Transverse colon (tissue), 4 donors: ENCODE data around the gene OGA. TPM values are rescaled to one million over a fixed set of nuclear protein-coding genes. Genes with fewer than 3 reads are reported as not detected.

ENCODE experiments used
- DNase-seq: peaks from one replicate; pipeline ENCODE4 v3.0.0-alpha.2; 2019
- H3K27ac ChIP-seq, 4 donors: fragments of 200-600 bp; sonication (generic); 2 replicates each; pipeline ENCODE4 v1.5.1; 2016 to 2018; ENCODE audit warnings: inconsistent platforms in 4 of 4
- H3K27me3 ChIP-seq: fragments of 200-600 bp; sonication (generic); 2 replicates; pipeline ENCODE4 v1.5.1; 2017; ENCODE audit warnings: inconsistent platforms
- H3K36me3 ChIP-seq, 4 donors: fragments of 200-600 bp; sonication (generic); 2 replicates each; pipeline ENCODE4 v1.5.1; 2017 to 2019; ENCODE audit warnings: inconsistent platforms in 4 of 4
- H3K4me1 ChIP-seq, 4 donors: fragments of 200-600 bp; sonication (generic); 2 replicates each; pipeline ENCODE4 v1.5.1; 2017 to 2020; ENCODE audit warnings: inconsistent platforms in 4 of 4
- H3K4me3 ChIP-seq, 4 donors: fragments of 200-600 bp; sonication (generic); 1 replicate in 1 of 4; 2 replicates in 3 of 4; pipeline versions ENCODE4 v1.5.1 to v1.6.1; 2017 to 2019; ENCODE audit warnings: inconsistent platforms in 4 of 4
- H3K9me3 ChIP-seq, 2 donors: fragments of 200-600 bp; sonication (generic); 2 replicates each; pipeline ENCODE4 v1.5.1; 2017 to 2019; ENCODE audit warnings: inconsistent platforms in 2 of 2
- CTCF ChIP-seq, 5 experiments: fragments of 200-600 bp in 3 of 5; fragments of 450-650 bp in 2 of 5; sonication (generic) in 3 of 5; IDR thresholded peaks; 1 replicate in 2 of 5; 2 replicates in 3 of 5; pipeline ENCODE4 v1.5.1; 2016 to 2017; ENCODE audit warnings: antibody characterized with exemption in 5 of 5, inconsistent platforms in 3 of 5, mild to moderate bottlenecking in 2 of 5, moderate library complexity in 1 of 5
- EP300 ChIP-seq: sonication (generic); formaldehyde crosslinking; IDR thresholded peaks from one replicate; pipeline ENCODE4 v1.6.1; 2017; ENCODE audit warnings: antibody characterized with exemption, low read depth
- POLR2A ChIP-seq: fragments of 450-650 bp; IDR thresholded peaks from one replicate; pipeline ENCODE4 v1.6.1; 2016; ENCODE audit warnings: antibody characterized with exemption, mild to moderate bottlenecking, moderate library complexity
- POLR2AphosphoS5 ChIP-seq, 3 donors: sonication (generic); formaldehyde crosslinking; IDR thresholded peaks; one replicate each; pipeline ENCODE4 v1.6.1; 2016; ENCODE audit warnings: antibody characterized with exemption in 3 of 3
- WGBS, 2 donors: methylation state at CpG; one replicate each; pipeline ENCODE4 v1.1.5; 2018; ENCODE audit warnings: low coverage in 1 of 2; 5-methylcytosine and 5-hydroxymethylcytosine counted together
- in situ Hi-C, 4 donors: fragments of 200-750 bp; cut with MboI; loops; one replicate each; pipeline versions ENCODE4 v1.15.0 to v1.15.1; 2017; ENCODE audit warnings: low sequenced_read_pairs in 3 of 4, low pct_ligation_motif_present in 1 of 4, low pct_unique_long_range_greater_than_20kb in 1 of 4
- intact Hi-C: fragments of 100-400 bp; cut with DNase I; formaldehyde crosslinking; loops from one replicate; pipeline ENCODE4 v1.15.1; 2023; ENCODE audit warnings: low total_unique reads
- total RNA-seq, 4 donors: library from RNA; depleted of rRNA; stranded (reverse); fragments of >200 nt; gene quantifications; one replicate each; pipeline ENCODE4 v1.1.0, GENCODE V29; 2016

OGA gene
- total RNA-seq, 4 donors from 2014 or later, result 114 to 608 (median 172) TPM

GRCh38 chr10:101839002-101839401, 20.8 kb upstream of the OGA start:
- Histone ChIP-seq H3K27ac (no peak overlapping the region), H3K27me3 (no peaks in the 10 kb centered on the region), H3K4me1 (peaks cover 20 to 33% (median 25%) of the 10 kb centered on the region in 4 donors), H3K36me3 (no peaks in the 10 kb centered on the region), H3K9me3 (no peaks in the 10 kb centered on the region), H3K4me3 (no peak overlapping the region)
- TF ChIP-seq POLR2AphosphoS5 (IDR thresholded peaks at IDR 0.05), result no peak
- no peak for TF ChIP-seq EP300
- no peak for TF ChIP-seq POLR2A
- no peak for TF ChIP-seq CTCF (IDR thresholded peaks at IDR 0.05)
- DNase-seq, result no peak
- 94% methylated on average over 1 of the region's 1 CpG; no CpG with 5 or more reads in 1 of the 2 donors for WGBS, 2 donors
- in situ Hi-C loops (loop anchor here in 1 of 4 donors (10.0 kb wide), 1 partner anchor 176 kb away; no protein-coding TSS in a partner anchor), intact Hi-C loops (no loop called here)

GRCh38 chr10:101838416-101838970, 20.2 kb upstream of the OGA start:
- no peak overlapping the region for H3K4me3 ChIP-seq
- WGBS, 2 donors, result 85 to 100% methylated on average over 1 to 6 of the region's 6 CpGs
- H3K36me3 ChIP-seq, result no peaks in the 10 kb centered on the region
- no peak for DNase-seq
- intact Hi-C loops (no loop called here), in situ Hi-C loops (loop anchor here in 1 of 4 donors (10.0 kb wide), 1 partner anchor 176 kb away; no protein-coding TSS in a partner anchor)
- no peaks in the 10 kb centered on the region for H3K9me3 ChIP-seq
- TF ChIP-seq EP300 (no peak), POLR2A (no peak), CTCF (IDR thresholded peaks at IDR 0.05) (no peak), POLR2AphosphoS5 (IDR thresholded peaks at IDR 0.05) (no peak)
- H3K4me1 ChIP-seq, result peaks cover 20 to 28% (median 24%) of the 10 kb centered on the region in 4 donors
- no peak overlapping the region for H3K27ac ChIP-seq
- H3K27me3 ChIP-seq, result no peaks in the 10 kb centered on the region

- no peak for DNase-seq
- in situ Hi-C loops, result loop anchor here in 1 of 4 donors (10.0 kb wide), 1 partner anchor 177 kb away; no protein-coding TSS in a partner anchor
- TF ChIP-seq EP300, result no peak
- TF ChIP-seq CTCF (IDR thresholded peaks at IDR 0.05), result no peak
- TF ChIP-seq POLR2AphosphoS5 (IDR thresholded peaks at IDR 0.05), result no peak
- no peak for TF ChIP-seq POLR2A
- no peak overlapping the region for H3K4me3 ChIP-seq
- H3K27me3 ChIP-seq, result no peaks in the 10 kb centered on the region
- H3K9me3 ChIP-seq, result no peaks in the 10 kb centered on the region
- H3K27ac ChIP-seq, result no peak overlapping the region
- H3K36me3 ChIP-seq, result no peaks in the 10 kb centered on the region
- intact Hi-C loops, result no loop called here
- WGBS, 2 donors, result 64% methylated on average over 2 of the region's 2 CpGs; no CpG with 5 or more reads in 1 of the 2 donors
- peaks cover 20 to 27% (median 23%) of the 10 kb centered on the region in 4 donors for H3K4me1 ChIP-seq
These were observed 19.5 kb upstream of the OGA start for GRCh38 chr10:101837748-101838147.

- intact Hi-C loops, result no loop called here
- TF ChIP-seq EP300 (no peak), CTCF (IDR thresholded peaks at IDR 0.05) (no peak), POLR2A (no peak), POLR2AphosphoS5 (IDR thresholded peaks at IDR 0.05) (no peak)
- 81% methylated on average over 4 of the region's 4 CpGs; no CpG with 5 or more reads in 1 of the 2 donors for WGBS, 2 donors
- no peaks in the 10 kb centered on the region for H3K9me3 ChIP-seq
- DNase-seq, result no peak
- no peaks in the 10 kb centered on the region for H3K36me3 ChIP-seq
- peaks cover 13 to 20% (median 17%) of the 10 kb centered on the region in 4 donors for H3K4me1 ChIP-seq
- in situ Hi-C loops, result loop anchor here in 1 of 4 donors (10.0 kb wide), 1 partner anchor 179 kb away; no protein-coding TSS in a partner anchor
- no peak overlapping the region for H3K27ac ChIP-seq
- no peaks in the 10 kb centered on the region for H3K27me3 ChIP-seq
- H3K4me3 ChIP-seq, result no peak overlapping the region
These were observed 17.1 kb upstream of the OGA start for GRCh38 chr10:101835362-101835761.
